Tibial nerve (tissue), 4 donors: Measurements from ENCODE around the gene TMEM178B. TPM values are rescaled to one million over a fixed set of nuclear protein-coding genes. Genes with fewer than 3 reads are reported as not detected.

Experiments used
- DNase-seq, 2 donors: peaks; one replicate each; pipeline ENCODE4 v3.0.0-alpha.2; 2019; ENCODE audit warnings: low spot score in 2 of 2
- H3K27ac ChIP-seq, 4 donors: fragments of 200-600 bp; sonication (generic) in 3 of 4; one replicate each; pipeline ENCODE4 v1.5.1; 2017 to 2019; ENCODE audit warnings: mild to moderate bottlenecking in 1 of 4
- H3K27me3 ChIP-seq, 2 donors: fragments of 200-600 bp; sonication (generic) in 1 of 2; one replicate each; pipeline versions ENCODE4 v1.5.1 to v1.6.0; 2017 to 2019
- H3K36me3 ChIP-seq, 3 donors: fragments of 200-600 bp; sonication (generic); one replicate each; pipeline ENCODE4 v1.5.1; 2018 to 2019
- H3K4me1 ChIP-seq, 4 donors: fragments of 200-600 bp; sonication (generic) in 3 of 4; one replicate each; pipeline ENCODE4 v1.5.1; 2017 to 2019
- H3K4me3 ChIP-seq, 4 donors: fragments of 200-600 bp; sonication (generic) in 3 of 4; one replicate each; pipeline ENCODE4 v1.5.1; 2017 to 2019; ENCODE audit warnings: mild to moderate bottlenecking in 1 of 4, moderate library complexity in 1 of 4
- H3K9me3 ChIP-seq, 4 donors: fragments of 200-600 bp; sonication (generic) in 3 of 4; one replicate each; pipeline ENCODE4 v1.5.1; 2017 to 2019
- EP300 ChIP-seq, 2 donors: sonication (generic); formaldehyde crosslinking; IDR thresholded peaks; one replicate each; pipeline ENCODE4 v1.6.1; 2017; ENCODE audit warnings: antibody characterized with exemption in 2 of 2, mild to moderate bottlenecking in 1 of 2
- POLR2A ChIP-seq, 2 donors: fragments of 450-650 bp; IDR thresholded peaks; one replicate each; pipeline ENCODE4 v1.6.1; 2017; ENCODE audit warnings: antibody characterized with exemption in 2 of 2, mild to moderate bottlenecking in 2 of 2, moderate library complexity in 2 of 2
- WGBS, 2 donors: methylation state at CpG; one replicate each; pipeline ENCODE4 v1.1.5; 2018; 5-methylcytosine and 5-hydroxymethylcytosine counted together
- total RNA-seq, 4 donors: library from RNA; depleted of rRNA; stranded (reverse); fragments of >200 nt; gene quantifications; one replicate each; pipeline ENCODE4 v1.1.0, GENCODE V29; 2016
- TF ChIP-seq, protein P1 (sequence below), 5 experiments: fragments of 200-600 bp in 3 of 5; fragments of 450-650 bp in 2 of 5; sonication (generic) in 3 of 5; IDR thresholded peaks; one replicate each; pipeline ENCODE4 v1.5.1; 2016 to 2019; ENCODE audit warnings: antibody characterized with exemption in 5 of 5, mild to moderate bottlenecking in 3 of 5, moderate library complexity in 2 of 5

The TMEM178B gene
- total RNA-seq, 4 donors from 2014 or later: 0.30 to 0.78 (median 0.53) TPM

DNA sequence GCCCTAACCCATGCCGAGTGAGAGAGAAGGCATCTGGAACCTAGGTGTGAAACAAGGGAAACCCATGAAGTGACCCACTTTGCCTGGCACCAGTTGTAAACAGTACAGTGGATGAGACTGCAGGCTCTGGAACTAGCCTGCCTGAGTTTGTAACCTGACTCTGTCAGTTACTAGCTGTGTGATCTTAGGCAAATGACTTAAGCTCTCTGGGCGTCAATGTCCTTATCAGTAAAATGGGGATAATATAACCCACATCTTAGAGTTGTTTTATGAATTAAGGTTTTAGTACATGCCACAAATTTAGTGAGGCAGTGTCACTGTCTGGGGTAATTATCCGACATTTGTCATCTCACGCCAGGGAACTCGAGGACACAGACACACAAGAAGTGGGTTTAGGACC is 394.5 kb downstream of the TMEM178B start:
- no peak overlapping the region for H3K4me3 ChIP-seq
- DNase-seq: no peak

DNA sequence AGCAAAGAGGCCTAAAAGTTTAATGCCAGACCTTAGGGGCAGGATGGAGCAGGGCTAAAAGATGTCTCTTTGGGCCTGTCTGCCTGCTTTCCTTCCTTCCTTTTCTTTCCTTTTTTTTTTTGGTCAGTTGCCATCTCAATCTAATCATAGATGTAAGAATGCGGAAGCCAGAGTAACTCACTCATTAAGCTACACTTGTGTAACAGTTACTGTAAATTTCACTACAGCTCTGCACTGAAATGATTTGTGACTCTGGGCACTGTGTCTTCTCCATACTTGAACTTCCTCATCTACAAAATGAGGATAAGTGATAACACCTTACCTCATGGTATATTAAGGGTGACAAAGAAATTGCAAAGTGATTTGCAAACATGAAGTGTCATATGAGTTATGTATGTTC is 401.8 kb downstream of the TMEM178B start:
- DNase-seq: no peak
- Histone ChIP-seq H3K27me3 (no peaks in the 10 kb centered on the region), H3K36me3 (no peaks in the 10 kb centered on the region), H3K27ac (no peak overlapping the region), H3K4me3 (no peak overlapping the region), H3K9me3 (no peaks in the 10 kb centered on the region), H3K4me1 (no peaks in the 10 kb centered on the region)
- TF ChIP-seq POLR2A (IDR thresholded peaks at IDR 0.05): no peak
- no peak for TF ChIP-seq EP300 (IDR thresholded peaks at IDR 0.05)
- TF ChIP-seq, protein P1, sequence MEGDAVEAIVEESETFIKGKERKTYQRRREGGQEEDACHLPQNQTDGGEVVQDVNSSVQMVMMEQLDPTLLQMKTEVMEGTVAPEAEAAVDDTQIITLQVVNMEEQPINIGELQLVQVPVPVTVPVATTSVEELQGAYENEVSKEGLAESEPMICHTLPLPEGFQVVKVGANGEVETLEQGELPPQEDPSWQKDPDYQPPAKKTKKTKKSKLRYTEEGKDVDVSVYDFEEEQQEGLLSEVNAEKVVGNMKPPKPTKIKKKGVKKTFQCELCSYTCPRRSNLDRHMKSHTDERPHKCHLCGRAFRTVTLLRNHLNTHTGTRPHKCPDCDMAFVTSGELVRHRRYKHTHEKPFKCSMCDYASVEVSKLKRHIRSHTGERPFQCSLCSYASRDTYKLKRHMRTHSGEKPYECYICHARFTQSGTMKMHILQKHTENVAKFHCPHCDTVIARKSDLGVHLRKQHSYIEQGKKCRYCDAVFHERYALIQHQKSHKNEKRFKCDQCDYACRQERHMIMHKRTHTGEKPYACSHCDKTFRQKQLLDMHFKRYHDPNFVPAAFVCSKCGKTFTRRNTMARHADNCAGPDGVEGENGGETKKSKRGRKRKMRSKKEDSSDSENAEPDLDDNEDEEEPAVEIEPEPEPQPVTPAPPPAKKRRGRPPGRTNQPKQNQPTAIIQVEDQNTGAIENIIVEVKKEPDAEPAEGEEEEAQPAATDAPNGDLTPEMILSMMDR (IDR thresholded peaks at IDR 0.05): no peak
- 74% methylated on average over 1 of the region's 1 CpG for WGBS, 2 donors

More for the DNA sequence above, 394.5 kb downstream of the TMEM178B start:
- H3K4me1 ChIP-seq: no peaks in the 10 kb centered on the region
- no peak overlapping the region for H3K27ac ChIP-seq
- no peaks in the 10 kb centered on the region for H3K36me3 ChIP-seq
- no peaks in the 10 kb centered on the region for H3K27me3 ChIP-seq
- 87 to 88% methylated on average over 5 of the region's 5 CpGs for WGBS, 2 donors
- H3K9me3 ChIP-seq: no peaks in the 10 kb centered on the region
- TF ChIP-seq EP300 (IDR thresholded peaks at IDR 0.05): no peak

DNA sequence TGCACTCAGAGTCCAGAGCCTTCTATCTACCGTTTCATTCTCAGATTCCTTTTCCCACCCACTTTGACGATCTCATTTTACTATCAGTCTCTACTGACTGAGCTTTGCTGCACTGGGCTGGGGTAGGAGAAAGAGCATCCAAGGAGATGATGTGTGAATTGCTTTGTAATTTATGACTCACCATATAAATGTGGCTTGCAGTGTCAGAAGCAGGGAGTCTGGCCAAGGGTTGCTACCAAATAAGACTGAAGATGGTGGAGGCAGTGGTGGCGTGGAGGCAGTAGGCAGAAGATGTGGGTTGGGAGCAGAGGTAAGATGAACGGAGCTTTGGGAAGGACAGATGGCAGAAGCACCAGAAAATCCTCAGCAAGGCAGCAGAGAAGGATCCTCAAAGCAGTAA is 404.0 kb downstream of the TMEM178B start:
- H3K9me3 ChIP-seq: no peaks in the 10 kb centered on the region
- H3K36me3 ChIP-seq: no peaks in the 10 kb centered on the region
- H3K27me3 ChIP-seq: no peaks in the 10 kb centered on the region
- 55 to 65% methylated on average over 4 of the region's 4 CpGs for WGBS, 2 donors
- no peak for TF ChIP-seq EP300 (IDR thresholded peaks at IDR 0.05)
- TF ChIP-seq POLR2A (IDR thresholded peaks at IDR 0.05): no peak
- TF ChIP-seq, protein P1 (IDR thresholded peaks at IDR 0.05): no peak
- no peak overlapping the region for H3K4me3 ChIP-seq
- H3K4me1 ChIP-seq: no peaks in the 10 kb centered on the region
- DNase-seq: no peak
- no peak overlapping the region for H3K27ac ChIP-seq

- no peak for DNase-seq
- 91 to 94% methylated on average over 4 of the region's 4 CpGs for WGBS, 2 donors
- no peaks in the 10 kb centered on the region for H3K27me3 ChIP-seq
- no peak overlapping the region for H3K27ac ChIP-seq
- H3K4me3 ChIP-seq: no peak overlapping the region
- H3K36me3 ChIP-seq: no peaks in the 10 kb centered on the region
- H3K4me1 ChIP-seq: no peaks in the 10 kb centered on the region
- TF ChIP-seq POLR2A (IDR thresholded peaks at IDR 0.05) (no peak), EP300 (IDR thresholded peaks at IDR 0.05) (no peak)
- TF ChIP-seq, protein P1 (IDR thresholded peaks at IDR 0.05): no peak
- no peaks in the 10 kb centered on the region for H3K9me3 ChIP-seq
These were observed 405.0 kb downstream of the TMEM178B start for GRCh38 chr7:141478845-141479244.

- no peak overlapping the region for H3K27ac ChIP-seq
- H3K36me3 ChIP-seq: no peaks in the 10 kb centered on the region
- no peaks in the 10 kb centered on the region for H3K4me1 ChIP-seq
- no peak overlapping the region for H3K4me3 ChIP-seq
- H3K27me3 ChIP-seq: no peaks in the 10 kb centered on the region
- TF ChIP-seq EP300 (IDR thresholded peaks at IDR 0.05) (no peak), POLR2A (IDR thresholded peaks at IDR 0.05) (no peak)
- TF ChIP-seq, protein P1 (IDR thresholded peaks at IDR 0.05): no peak
- WGBS, 2 donors: 81 to 84% methylated on average over 9 of the region's 9 CpGs
- no peaks in the 10 kb centered on the region for H3K9me3 ChIP-seq
- no peak for DNase-seq
These were observed 407.1 kb downstream of the TMEM178B start for GRCh38 chr7:141480953-141481352.

- no peak for DNase-seq
- no peaks in the 10 kb centered on the region for H3K27me3 ChIP-seq
- H3K4me3 ChIP-seq: no peak overlapping the region
- no peaks in the 10 kb centered on the region for H3K36me3 ChIP-seq
- no peaks in the 10 kb centered on the region for H3K9me3 ChIP-seq
- no peak overlapping the region for H3K27ac ChIP-seq
- 82 to 90% methylated on average over 5 of the region's 5 CpGs for WGBS, 2 donors
- no peak for TF ChIP-seq POLR2A (IDR thresholded peaks at IDR 0.05)
- TF ChIP-seq, protein P1 (IDR thresholded peaks at IDR 0.05): no peak
- no peak for TF ChIP-seq EP300 (IDR thresholded peaks at IDR 0.05)
- H3K4me1 ChIP-seq: no peaks in the 10 kb centered on the region
These were observed 408.1 kb downstream of the TMEM178B start for GRCh38 chr7:141481971-141482370.
